ENCODE results near the gene SPATA31D1.
"Not testable (repeated sequence)": the region's sequence is repeated elsewhere in the genome, so short reads cannot be mapped to it uniquely, and the experiment has no call there.

SPATA31D1 gene

DNA sequence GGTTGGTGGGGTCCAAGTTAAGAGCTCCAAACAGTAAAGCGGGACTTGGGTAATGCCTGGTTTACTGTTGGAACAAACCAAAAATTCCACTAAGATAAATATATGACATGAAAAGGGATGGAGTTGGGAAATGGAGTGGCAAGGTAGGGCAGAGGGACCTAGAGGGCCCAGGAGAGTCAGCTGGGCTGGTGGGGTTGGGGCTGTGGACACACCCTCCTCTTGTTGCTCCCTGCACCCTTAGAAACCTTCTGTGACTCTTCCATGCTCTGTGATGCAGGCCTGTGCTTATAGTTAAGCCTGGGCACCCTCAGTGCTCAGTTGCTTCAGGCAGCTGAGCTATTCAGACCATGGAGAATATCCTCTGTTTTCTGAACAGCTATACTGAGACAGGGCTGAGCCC lies at the start of gene SPATA31D1:
TSS of gene SPATA31D1 (plus strand) at position 301 of the 400 bp plus-strand sequence. CDS start at position 348, 47 bp downstream.
- not testable (repeated sequence) for DNase-seq

DNA sequence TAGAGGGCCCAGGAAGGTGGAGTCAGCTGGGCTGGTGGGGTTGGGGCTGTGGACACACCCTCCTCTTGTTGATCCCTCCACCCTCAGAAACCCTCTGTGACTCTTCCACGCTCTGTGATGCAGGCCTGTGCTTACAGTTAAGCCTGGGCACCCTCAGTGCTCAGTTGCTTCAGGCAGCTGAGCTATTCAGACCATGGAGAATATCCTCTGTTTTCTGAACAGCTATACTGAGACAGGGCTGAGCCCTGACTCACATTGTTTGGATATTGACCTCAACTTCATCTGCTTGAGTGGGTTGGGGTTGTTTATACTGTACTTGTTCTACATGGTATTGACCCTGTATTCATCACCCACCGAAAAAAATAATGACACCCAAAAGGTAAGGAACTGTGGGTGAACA lies 45.2 kb upstream of the SPATA31D1 start, which contains the start of gene SPATA31D3:
TSS of gene SPATA31D3 (plus strand) at position 108 of the 400 bp plus-strand sequence. CDS start at position 194, 86 bp downstream.
- not testable (repeated sequence) for DNase-seq

DNA sequence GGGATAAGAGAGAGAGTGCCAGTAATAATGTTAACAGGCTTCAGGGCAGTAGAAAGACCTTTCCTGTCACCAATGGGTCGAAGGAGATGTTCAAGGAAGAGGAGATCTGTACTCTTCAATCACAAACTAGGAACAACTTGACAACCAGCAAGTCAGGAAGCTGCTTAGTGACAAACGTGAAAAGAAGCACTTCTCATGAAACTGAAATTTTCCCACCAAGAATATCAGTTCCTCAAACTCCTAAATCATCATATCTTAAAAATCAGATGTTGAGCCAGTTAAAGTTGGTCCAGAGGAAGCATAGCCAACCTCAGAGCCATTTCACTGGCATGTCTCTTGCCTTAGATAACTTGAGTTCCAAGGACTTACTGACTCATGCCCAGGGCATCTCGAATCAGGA lies 39.9 kb upstream of the SPATA31D1 start:
- not testable (repeated sequence) for DNase-seq

DNA sequence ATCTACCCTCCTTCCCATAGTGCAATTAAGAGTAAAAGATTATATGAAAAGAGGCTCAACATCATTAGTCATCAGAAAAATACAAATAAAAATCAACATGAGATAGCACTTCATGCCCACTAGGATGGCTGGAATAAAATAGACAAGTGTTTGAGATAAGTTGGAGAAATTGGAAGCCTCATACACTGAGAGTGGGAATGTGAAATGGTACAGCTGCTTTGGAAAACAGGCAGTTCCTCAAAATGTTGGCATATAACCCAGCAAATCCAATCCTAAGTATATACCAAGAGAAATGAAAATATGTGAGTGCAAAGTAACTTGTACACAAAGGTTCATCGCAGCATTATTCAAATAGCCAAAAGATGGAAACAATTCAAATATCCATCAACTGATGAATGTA lies 35.5 kb upstream of the SPATA31D1 start:
- DNase-seq: no peak

DNA sequence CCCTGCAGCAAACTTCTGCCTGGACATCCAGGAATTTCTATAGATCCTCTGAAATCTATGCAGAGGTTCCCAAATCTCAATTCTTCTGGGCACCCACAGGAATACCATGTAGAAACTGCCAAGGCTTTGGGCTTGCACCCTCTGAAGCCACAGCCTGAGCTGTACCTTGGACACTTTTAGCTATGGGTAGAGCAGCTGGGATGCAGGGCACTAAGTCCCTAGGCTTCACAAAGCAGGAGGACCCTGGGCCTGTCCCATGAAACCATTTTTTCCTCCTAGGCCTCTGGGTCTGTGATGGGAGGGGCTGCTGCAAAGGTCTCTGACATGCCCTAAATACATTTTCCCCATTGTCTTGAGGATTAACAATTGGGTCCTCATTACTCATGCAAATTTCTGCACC lies 32.9 kb upstream of the SPATA31D1 start:
- no peak for DNase-seq

DNA sequence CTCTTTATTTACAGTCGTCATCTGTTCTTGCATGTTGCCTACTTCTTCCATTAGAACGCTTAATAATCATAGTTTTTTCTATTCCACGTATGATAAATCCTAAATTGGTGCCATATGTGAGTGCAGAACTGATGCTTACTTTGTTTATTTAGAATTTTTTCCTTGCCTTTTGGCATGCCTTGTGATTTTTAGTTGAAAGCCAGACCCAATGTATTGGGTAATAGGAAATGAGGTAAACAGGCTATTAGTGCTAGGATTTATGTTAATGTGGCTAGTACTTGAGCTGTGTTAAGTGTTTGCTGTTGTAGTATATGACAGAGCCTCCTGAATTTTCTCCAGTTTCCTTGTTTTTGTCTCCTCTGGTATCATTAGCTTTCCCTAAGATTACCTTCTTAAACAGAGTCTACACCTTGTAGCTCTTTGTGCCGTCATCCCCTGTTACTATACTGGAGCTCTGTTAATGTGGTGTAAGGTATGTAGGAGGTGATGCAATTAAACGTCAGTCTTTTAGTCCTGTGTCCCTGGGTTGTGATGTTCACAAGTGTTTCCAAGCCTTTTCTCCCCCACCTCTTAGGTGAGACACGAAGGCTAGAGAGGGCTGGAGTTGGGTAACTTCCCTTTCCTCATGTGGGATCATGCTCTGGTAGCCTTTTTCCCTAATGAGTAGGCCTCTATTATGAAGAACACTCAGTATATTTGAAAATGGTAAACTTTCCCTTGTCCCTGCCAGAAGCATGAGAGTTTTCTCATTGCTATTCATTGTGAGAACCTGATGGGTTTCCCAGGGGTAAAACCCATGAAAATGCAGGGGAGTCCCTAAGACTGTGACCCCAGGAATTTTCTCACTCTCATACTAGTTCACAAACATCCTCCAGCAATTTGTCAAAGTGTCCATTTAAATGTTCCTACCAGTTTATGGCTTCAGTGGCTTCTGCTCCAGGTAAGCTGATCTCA lies 24.1 kb upstream of the SPATA31D1 start:
- no peak for DNase-seq

DNA sequence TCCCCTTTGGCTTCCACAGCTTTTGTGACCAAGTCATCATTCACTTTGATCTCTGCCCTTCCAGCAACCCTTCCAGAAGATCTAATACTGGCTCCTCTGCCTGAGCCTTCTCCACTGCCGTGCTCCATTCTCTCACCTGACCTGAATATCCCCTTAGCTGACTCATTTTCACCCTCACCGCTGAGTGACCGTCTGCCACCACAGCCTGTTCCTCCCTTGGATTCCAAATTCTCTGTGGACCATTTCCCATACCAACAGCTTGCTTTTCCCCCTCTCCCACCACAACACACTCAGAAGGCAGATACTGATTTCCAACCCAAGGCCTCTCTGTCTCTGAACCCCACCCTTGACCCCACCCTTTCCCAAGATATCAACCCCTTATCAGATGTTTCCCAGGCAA lies 20.5 kb upstream of the SPATA31D1 start:
- no peak for DNase-seq

DNA sequence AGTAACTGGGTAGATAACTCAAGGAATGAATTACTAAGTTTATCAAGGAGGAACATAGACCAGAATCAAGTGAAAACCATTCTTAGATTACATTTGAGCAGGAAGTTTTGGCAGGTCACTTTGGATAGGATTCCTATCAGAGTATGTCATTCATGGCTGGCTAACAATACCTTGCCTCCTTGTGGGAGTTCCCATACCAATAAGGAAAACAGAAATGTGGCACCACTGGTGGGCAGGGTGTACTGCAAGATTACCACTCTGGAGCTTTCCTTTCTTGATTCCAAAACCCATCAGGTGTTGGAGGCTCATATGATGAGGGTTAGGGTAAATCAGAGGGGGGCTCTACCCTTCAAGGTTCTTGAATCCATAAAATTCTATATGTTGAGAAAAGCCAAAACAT lies 18.6 kb upstream of the SPATA31D1 start:
- no peak for DNase-seq

DNA sequence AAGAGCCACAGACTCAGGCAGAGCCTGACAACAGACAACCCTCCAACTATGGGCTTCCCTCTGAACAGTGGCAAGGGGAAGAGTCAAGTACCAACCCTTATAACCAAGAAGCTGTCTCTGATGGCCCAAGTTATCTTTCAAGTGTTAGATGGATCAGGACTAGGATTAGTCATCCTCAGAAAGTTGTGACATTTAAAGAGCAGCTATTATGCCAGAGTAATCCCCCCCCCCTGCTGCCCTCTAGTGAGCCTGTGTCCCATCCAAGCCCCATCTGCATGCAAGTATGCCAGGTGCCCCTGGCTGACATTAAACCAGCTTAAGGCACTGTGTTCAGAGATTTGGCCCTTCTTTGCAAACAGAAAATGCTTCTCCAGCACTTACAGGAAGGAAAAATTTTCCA lies 16.8 kb upstream of the SPATA31D1 start:
- DNase-seq: no peak

DNA sequence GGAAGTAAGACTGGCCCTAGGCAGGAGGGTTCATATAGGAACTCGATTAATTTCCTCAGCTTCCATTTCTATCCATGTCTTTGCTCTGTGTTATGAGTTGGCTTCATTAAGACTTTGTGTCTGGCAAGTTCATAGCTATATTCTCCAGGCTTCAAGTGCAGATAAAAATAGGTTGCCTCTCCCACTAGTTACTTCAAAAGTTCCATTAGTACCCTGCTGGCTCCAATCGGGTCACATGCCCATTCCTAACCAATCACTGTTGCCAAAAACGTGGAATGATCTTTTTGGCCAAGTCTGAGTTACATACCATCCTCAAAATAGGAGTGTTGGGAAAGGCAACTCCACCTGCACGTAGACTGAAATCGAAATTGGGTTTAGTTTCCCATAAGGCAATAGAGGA lies 13.8 kb upstream of the SPATA31D1 start:
- DNase-seq: no peak

DNA sequence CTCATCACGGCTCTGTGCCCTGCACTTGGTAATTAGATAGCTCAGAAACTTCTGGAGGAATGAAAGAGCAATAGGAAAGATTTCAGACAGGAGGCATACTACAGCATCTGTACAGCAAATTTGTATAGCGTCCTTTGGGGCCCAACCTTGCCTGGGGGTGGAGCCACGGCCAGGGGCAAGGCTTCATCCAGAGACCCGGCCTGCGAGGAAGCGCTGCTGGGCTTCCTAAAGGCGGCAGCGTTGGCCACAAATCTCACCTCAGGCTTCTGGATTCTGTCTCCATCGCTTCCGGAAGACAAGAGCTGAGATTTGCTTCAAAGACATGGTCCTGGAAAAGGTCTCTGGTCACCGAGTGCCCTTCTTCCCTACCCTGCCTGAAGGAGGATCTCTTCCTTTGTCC lies 12.2 kb upstream of the SPATA31D1 start:
- DNase-seq: no peak

DNA sequence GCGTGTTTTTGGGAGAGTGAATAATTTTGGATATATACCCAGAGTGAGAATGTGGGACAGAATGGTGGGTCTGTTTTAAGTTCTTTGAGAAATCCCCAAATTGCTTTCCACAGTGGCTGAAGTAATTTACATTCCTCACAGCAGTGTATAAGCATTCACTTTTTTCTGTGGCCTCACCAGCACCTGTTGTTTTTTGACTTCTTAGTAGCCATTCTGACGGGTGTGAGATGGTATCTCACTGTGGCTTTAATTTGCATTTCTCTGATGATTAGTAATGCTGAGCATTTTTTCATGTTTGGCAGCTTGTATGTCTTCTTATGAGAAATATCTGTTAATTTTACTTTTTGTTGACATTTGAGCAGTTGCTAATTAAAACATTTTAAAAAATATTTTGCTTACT lies 9.4 kb upstream of the SPATA31D1 start:
- no peak for DNase-seq

DNA sequence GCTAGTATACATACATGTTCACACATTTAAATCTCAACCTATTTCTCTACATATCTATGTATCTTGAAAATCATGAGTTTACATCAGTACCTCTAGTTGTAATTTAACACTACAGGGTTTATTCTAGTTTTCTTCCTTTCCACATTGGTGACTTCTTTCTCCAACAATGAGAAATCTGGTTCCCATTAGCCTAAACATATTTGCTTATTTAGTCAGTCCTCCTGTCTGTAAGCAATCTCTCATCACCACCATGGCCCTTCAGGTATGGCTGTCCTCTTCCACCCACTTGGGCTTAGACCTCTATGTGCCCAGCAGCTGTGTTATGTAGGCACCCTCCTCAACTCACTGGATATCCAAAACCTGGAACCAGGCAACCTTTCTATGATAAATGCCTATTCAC lies 8.0 kb upstream of the SPATA31D1 start:
- DNase-seq: no peak

DNA sequence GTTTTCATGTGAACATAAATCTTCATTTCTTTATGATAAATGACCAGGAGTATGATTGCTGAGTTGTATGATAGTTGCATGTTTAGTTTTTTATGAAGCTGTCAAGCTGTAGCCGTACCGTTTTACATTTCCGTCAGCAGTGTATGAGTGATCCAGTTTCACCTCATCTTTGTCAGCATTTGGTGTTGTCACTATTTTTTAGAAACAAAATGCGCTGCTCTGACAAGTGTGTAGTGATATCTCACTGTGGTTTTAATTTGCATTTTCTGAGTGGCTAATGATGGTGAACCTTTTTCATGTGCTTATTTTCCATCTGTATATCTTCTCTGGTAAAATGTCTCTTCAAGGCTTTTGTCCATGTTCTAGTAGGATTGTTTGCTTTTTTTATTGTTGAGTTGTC lies 6.7 kb upstream of the SPATA31D1 start:
- no peak for DNase-seq

DNA sequence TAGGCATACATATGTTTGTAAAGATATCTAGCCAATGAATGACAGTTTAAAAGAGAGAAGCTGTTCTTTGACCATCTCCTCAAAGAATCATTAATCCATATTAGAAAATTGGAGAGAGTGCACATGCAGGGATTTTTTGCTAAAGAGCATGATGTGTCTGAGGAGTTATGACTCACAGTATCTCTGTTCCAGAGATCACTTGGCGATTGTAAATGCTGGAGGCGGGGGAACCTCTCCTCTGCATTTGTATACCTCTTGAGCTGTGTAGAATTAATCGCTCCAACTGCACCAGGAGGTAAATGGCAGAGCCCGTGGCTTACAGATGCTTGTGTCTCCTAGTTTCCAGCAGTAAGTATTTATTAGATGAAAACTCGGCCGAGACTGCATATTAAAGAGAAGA lies 3.6 kb upstream of the SPATA31D1 start:
- DNase-seq: no peak

DNA sequence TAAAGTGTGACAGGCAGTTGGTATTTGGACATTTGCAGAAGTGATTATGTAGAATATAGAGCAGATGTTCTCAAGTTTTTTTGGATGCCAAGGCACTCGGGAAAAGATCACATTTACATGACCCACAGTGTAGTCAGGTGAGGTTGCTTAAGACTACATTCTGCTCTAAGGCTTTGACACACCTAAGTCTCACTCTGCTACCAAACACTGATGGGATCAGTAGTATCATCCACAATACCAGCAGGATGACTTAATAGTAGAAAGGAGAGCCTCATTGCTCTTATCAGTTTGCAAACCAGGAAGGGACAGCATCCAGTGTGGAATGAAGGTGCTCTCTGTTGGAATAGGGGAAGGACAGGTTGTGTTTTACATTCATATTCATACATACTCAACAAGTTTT lies 2.5 kb upstream of the SPATA31D1 start:
- DNase-seq: no peak

DNA sequence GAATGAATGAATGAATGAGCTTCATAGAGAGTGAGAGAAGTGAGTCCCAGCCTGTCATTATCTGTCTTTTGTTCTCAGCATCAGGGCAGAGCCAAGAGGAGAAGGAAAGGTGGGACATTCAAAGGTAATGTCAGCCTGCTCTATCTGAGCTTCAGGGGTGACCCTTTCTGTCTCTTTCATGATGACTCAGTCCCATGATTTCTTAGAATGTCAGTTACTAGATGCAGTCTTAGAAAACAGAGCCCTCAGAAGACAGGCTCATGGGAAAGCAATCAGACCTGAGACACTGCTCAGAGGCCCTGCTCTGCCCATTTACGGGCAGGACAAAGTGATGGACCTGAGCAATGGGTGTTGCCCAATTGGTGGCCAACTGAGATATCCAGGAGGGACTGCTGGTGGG lies 1.1 kb downstream of the SPATA31D1 start:
- no peak for DNase-seq

DNA sequence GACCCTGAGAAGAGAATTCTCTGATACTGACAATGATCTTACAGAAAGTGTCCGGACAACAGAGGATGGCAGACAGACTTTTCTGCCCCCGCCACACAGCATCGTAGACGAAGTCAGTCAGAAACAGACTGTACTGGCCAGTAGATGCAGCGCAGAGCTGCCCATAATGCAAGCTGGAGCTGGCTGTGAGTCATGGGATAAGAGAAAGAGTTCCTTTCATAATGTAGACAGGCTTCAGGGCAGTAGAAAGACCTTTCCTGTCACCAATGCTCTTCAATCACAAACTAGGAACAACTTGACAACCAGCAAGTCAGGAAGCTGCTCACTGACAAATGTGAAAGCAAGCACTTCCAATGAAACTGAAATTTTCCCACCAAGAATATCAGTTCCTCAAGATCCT lies 5.1 kb downstream of the SPATA31D1 start:
- no peak for DNase-seq

DNA sequence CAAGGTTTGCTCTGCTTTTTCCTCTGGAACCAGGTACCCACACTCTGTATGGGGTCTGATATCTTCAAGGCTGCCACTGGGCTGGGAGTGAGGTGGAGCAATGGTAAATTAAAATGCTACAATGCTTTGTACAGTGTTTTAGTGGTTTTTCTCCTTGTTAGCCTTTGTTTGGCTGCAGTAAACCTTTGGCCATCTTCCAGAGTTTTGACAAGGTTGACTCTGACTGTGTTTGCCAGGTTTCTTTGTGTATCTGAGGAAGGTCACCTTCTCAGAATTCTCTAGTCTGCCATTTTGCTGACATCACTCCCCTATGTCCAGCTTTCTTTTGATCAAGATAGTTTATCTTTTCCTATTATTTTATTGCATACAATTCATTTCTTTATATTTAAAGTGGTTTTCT lies 11.2 kb downstream of the SPATA31D1 start:
- DNase-seq: no peak

DNA sequence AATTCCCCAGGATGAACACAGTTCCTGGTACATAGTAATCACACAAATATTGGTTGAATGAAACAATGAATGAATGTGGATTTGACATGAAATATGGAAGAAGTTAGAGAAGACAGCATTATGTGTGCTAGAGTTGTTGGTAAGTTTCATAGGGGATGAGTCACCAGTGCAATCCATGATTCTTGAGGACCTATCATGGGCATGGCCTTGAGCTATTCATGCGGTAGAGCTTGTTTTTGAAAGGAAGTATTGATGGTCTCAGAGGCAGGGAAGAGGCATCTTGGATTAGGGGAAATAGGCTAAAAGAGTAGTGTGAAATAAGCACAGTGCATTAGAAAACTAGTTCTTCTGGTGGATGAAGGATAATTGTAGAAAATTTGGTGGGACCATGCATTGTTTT lies 22.1 kb downstream of the SPATA31D1 start:
- no peak for DNase-seq

DNA sequence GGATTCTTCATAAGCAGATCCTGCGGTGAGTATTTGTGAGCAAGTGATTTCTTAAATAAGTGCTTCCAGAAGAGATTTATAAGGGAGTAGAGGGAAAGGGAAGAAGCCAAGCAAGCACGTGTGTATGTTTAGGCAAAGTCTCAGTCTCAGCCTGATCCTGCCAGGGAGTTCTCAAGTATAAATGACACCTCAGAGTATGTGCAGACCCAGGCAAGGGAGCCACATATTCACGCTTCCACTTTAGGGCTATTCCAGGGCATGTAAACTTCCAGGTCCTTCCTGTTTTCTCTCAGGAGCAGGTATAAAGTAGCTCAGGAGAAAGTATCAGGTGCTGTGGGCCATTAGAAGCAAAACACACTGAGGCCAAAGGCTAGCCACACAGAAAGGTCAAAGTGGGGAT lies 22.6 kb downstream of the SPATA31D1 start:
- no peak for DNase-seq

DNA sequence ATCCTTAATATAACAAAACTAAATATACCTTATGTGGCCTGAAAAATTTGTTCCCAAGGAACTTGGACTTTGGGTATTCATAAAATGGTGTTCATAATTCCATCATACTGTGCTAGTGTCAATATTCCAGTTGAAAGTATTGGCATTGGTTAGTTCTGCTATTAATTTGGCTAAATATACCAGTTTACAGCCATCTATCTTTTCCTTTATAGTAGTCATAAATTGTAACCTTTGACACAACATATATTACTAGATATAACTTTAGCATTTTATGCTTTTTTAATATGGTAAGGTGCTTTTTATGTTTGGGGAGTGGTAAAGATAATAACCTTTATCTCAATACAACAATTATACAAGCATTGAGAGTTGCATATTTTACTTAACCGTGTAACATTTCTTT lies 23.7 kb downstream of the SPATA31D1 start:
- DNase-seq: no peak

DNA sequence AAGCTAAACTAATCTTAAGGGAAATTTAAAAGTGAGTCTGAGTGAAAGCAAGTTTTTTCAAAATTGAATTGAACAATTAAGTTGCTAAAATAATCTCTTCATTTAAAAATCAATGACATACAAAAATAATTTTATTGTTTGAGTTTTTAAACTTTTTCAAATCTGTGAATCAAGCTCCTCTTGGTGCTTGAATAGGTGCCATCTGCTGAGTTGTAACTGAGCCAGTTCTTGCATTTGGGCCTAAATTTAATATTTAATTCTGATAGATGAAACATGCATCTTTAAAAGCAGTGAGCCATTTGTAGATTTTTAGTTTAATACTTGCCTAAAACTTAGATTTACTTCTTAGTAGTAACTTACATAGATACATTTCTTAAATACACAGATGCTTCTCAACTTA lies 31.8 kb downstream of the SPATA31D1 start:
- DNase-seq: no peak

DNA sequence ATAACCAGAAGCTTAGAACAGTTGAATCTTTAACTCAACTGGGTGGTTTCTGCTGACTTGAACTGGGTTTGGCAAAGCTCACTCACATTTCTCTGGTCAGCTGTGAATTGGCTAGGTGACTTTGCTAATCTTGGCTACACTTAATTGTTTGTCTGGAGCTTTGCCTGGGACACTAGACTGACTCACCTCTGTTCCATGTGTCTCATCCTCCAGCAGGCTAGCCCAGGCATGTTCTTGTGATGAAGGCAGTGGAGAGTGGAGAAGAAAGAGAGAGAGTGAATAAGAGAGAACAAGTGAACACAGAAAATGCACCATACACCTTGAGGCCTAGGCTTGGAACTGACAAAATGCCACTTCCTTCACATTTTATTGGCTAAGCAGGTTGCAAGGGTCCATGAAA lies 32.6 kb downstream of the SPATA31D1 start:
- no peak for DNase-seq

DNA sequence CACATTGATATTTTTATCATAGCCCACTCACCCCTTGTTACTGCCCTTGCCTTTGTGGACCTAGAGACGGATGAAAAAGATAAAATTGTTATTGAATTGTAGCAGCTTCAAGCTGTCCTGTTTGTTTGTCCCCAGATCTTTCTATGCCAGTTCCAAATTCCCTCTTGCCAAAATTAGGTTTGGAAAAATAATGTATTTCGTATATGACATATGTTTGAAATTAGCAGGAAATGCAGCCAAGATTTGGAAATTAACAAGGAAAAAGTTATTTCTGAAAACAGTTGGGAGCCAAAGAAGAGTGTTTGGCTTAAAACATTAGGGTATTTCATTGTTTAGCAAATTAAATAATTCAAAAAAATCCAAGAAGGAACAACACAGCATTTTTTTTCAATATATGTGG lies 33.5 kb downstream of the SPATA31D1 start:
- no peak for DNase-seq
